ENCODE results near the gene GPR158.

The GPR158 gene

GRCh38 chr10:25356609-25357008 lies 181.8 kb downstream of the GPR158 start:
- TF ChIP-seq TOX (CRISPR knock-in tag; IDR thresholded peaks at IDR 0.05; ENCODE audit: borderline replicate concordance) (no peak), CREB5 (CRISPR knock-in tag; IDR thresholded peaks at IDR 0.05; ENCODE audit: low read depth) (no peak), ZNF70 (CRISPR knock-in tag; IDR thresholded peaks at IDR 0.05) (no peak), RARB (CRISPR knock-in tag; IDR thresholded peaks at IDR 0.05) (no peak), CSDC2 (CRISPR knock-in tag; IDR thresholded peaks at IDR 0.05) (no peak), GLIS3 (CRISPR knock-in tag; IDR thresholded peaks at IDR 0.05) (no peak), POU6F1 (CRISPR knock-in tag; IDR thresholded peaks at IDR 0.05; ENCODE audit: borderline replicate concordance, low read depth) (no peak), BACH2 (CRISPR knock-in tag; IDR thresholded peaks at IDR 0.05; ENCODE audit: borderline replicate concordance) (no peak), PATZ1 (CRISPR knock-in tag; IDR thresholded peaks at IDR 0.05; ENCODE audit: borderline replicate concordance) (no peak), ZFP30 (CRISPR knock-in tag; IDR thresholded peaks at IDR 0.05) (no peak), OSR1 (CRISPR knock-in tag; IDR thresholded peaks at IDR 0.05) (no peak), PPARA (CRISPR knock-in tag; IDR thresholded peaks at IDR 0.05; ENCODE audit: borderline replicate concordance) (no peak), ZC3H10 (CRISPR knock-in tag; IDR thresholded peaks at IDR 0.05) (no peak), ZFP3 (CRISPR knock-in tag; IDR thresholded peaks at IDR 0.05) (no peak), ISL1 (CRISPR knock-in tag; IDR thresholded peaks at IDR 0.05) (no peak), TCF4 (CRISPR knock-in tag; IDR thresholded peaks at IDR 0.05; ENCODE audit: borderline replicate concordance) (no peak), ARNTL (CRISPR knock-in tag; IDR thresholded peaks at IDR 0.05; ENCODE audit: borderline replicate concordance, low read depth) (no peak), ESRRG (CRISPR knock-in tag; IDR thresholded peaks at IDR 0.05) (no peak), ZNF8 (CRISPR knock-in tag; IDR thresholded peaks at IDR 0.05) (no peak)
- TF ChIP-seq, protein P1, sequence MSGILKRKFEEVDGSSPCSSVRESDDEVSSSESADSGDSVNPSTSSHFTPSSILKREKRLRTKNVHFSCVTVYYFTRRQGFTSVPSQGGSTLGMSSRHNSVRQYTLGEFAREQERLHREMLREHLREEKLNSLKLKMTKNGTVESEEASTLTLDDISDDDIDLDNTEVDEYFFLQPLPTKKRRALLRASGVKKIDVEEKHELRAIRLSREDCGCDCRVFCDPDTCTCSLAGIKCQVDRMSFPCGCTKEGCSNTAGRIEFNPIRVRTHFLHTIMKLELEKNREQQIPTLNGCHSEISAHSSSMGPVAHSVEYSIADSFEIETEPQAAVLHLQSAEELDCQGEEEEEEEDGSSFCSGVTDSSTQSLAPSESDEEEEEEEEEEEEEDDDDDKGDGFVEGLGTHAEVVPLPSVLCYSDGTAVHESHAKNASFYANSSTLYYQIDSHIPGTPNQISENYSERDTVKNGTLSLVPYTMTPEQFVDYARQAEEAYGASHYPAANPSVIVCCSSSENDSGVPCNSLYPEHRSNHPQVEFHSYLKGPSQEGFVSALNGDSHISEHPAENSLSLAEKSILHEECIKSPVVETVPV (CRISPR knock-in tag; IDR thresholded peaks at IDR 0.05): no peak
- no peak for ATAC-seq

- TF ChIP-seq RARB (CRISPR knock-in tag; IDR thresholded peaks at IDR 0.05): no peak
- ATAC-seq: no peak
These were observed 182.5 kb downstream of the GPR158 start for GRCh38 chr10:25357269-25357668.

GRCh38 chr10:25382029-25382810 lies 207.4 kb downstream of the GPR158 start:
- no peak for ATAC-seq
- TF ChIP-seq ARNTL (CRISPR knock-in tag; IDR thresholded peaks at IDR 0.05; ENCODE audit: borderline replicate concordance, low read depth) (no peak), SNAI2 (CRISPR knock-in tag; IDR thresholded peaks at IDR 0.05) (no peak), ZC3H10 (CRISPR knock-in tag; IDR thresholded peaks at IDR 0.05) (no peak), TCF4 (CRISPR knock-in tag; IDR thresholded peaks at IDR 0.05; ENCODE audit: borderline replicate concordance) (no peak), ZNF565 (CRISPR knock-in tag; conservative IDR thresholded peaks at IDR 0.05; ENCODE audit: low read depth) (no peak), BACH2 (CRISPR knock-in tag; IDR thresholded peaks at IDR 0.05; ENCODE audit: borderline replicate concordance) (no peak), CREB5 (CRISPR knock-in tag; IDR thresholded peaks at IDR 0.05; ENCODE audit: low read depth) (no peak), PPARA (CRISPR knock-in tag; IDR thresholded peaks at IDR 0.05; ENCODE audit: borderline replicate concordance) (no peak), OSR1 (CRISPR knock-in tag; IDR thresholded peaks at IDR 0.05) (no peak), TOX (CRISPR knock-in tag; IDR thresholded peaks at IDR 0.05; ENCODE audit: borderline replicate concordance) (no peak), ESRRG (CRISPR knock-in tag; IDR thresholded peaks at IDR 0.05) (no peak), ZNF70 (CRISPR knock-in tag; IDR thresholded peaks at IDR 0.05) (no peak), GLIS3 (CRISPR knock-in tag; IDR thresholded peaks at IDR 0.05) (no peak), PATZ1 (CRISPR knock-in tag; IDR thresholded peaks at IDR 0.05; ENCODE audit: borderline replicate concordance) (no peak), RARB (CRISPR knock-in tag; IDR thresholded peaks at IDR 0.05) (no peak), ISL1 (CRISPR knock-in tag; IDR thresholded peaks at IDR 0.05) (no peak), POU6F1 (CRISPR knock-in tag; IDR thresholded peaks at IDR 0.05; ENCODE audit: borderline replicate concordance, low read depth) (no peak)
- TF ChIP-seq, protein P1 (CRISPR knock-in tag; IDR thresholded peaks at IDR 0.05): no peak
